Mesenchymal stem cell (in vitro differentiated cells and primary cell): Measurements from ENCODE around the gene ULK4.

Source experiments
- DNase-seq: peaks from one replicate; pipeline ENCODE4 v3.0.0-alpha.2; 2013
- H2AFZ ChIP-seq: one replicate; pipeline ENCODE4 v1.6.1; 2013; ENCODE audit warnings: low read depth, mild to moderate bottlenecking, control low read depth, inconsistent platforms, low read length, moderate library complexity
- H2AK5ac ChIP-seq: 2 replicates; pipeline ENCODE4 v1.6.1; 2013; ENCODE audit warnings: low read length, moderate library complexity, mild to moderate bottlenecking, inconsistent platforms; ENCODE audit not compliant: severe bottlenecking
- H2BK120ac ChIP-seq: one replicate; pipeline ENCODE4 v1.6.1; 2013; ENCODE audit warnings: low read depth, mild to moderate bottlenecking, inconsistent platforms, low read length, moderate library complexity
- H2BK12ac ChIP-seq, 2 experiments: one replicate each; pipeline ENCODE4 v1.6.1; 2013; ENCODE audit warnings: inconsistent platforms in 2 of 2, low read length in 2 of 2, mild to moderate bottlenecking in 2 of 2, moderate library complexity in 2 of 2, control low read depth in 1 of 2
- H2BK15ac ChIP-seq: one replicate; pipeline ENCODE4 v1.6.1; 2013; ENCODE audit warnings: mild to moderate bottlenecking, low read depth, inconsistent platforms; ENCODE audit not compliant: poor library complexity, severe bottlenecking
- H2BK5ac ChIP-seq: 2 replicates; pipeline ENCODE4 v1.6.1; 2013; ENCODE audit warnings: low read depth, mild to moderate bottlenecking, low read length, control low read depth, inconsistent platforms; ENCODE audit not compliant: poor library complexity, severe bottlenecking
- H3K14ac ChIP-seq, 2 experiments: one replicate each; pipeline ENCODE4 v1.6.1; 2013; ENCODE audit warnings: inconsistent platforms in 2 of 2, low read length in 2 of 2, control low read depth in 1 of 2, mild to moderate bottlenecking in 1 of 2, moderate library complexity in 1 of 2
- H3K18ac ChIP-seq, 2 experiments: one replicate each; pipeline ENCODE4 v1.6.1; 2013; ENCODE audit warnings: inconsistent platforms in 2 of 2, low read length in 2 of 2, control low read depth in 1 of 2, low read depth in 1 of 2, mild to moderate bottlenecking in 1 of 2
- H3K23ac ChIP-seq, 2 experiments: one replicate each; pipeline ENCODE4 v1.6.1; 2013; ENCODE audit warnings: inconsistent platforms in 2 of 2, low read length in 2 of 2, mild to moderate bottlenecking in 2 of 2, moderate library complexity in 2 of 2, control low read depth in 1 of 2
- H3K27ac ChIP-seq: 2 replicates; pipeline ENCODE4 v1.5.1; 2013; ENCODE audit warnings: mild to moderate bottlenecking, moderate library complexity, low read length, control low read depth, inconsistent platforms; ENCODE audit not compliant: poor library complexity, severe bottlenecking
- H3K27me3 ChIP-seq, 2 experiments: 2 replicates each; pipeline versions ENCODE4 v1.6.1 to v1.7.0; 2013; ENCODE audit warnings: low read length in 2 of 2, mild to moderate bottlenecking in 2 of 2, moderate library complexity in 2 of 2, control low read depth in 1 of 2, inconsistent platforms in 1 of 2; ENCODE audit not compliant: control insufficient read depth in 1 of 2, insufficient read depth in 1 of 2
- H3K36me3 ChIP-seq, 2 experiments: 2 replicates each; pipeline versions ENCODE4 v1.6.1 to v1.7.0; 2013; ENCODE audit warnings: low read length in 2 of 2, control low read depth in 1 of 2, inconsistent platforms in 1 of 2, low read depth in 1 of 2, mild to moderate bottlenecking in 1 of 2; ENCODE audit not compliant: insufficient read depth in 2 of 2, control insufficient read depth in 1 of 2
- H3K4ac ChIP-seq, 2 experiments: one replicate each; pipeline ENCODE4 v1.6.1; 2013; ENCODE audit warnings: inconsistent platforms in 2 of 2, low read length in 2 of 2, mild to moderate bottlenecking in 2 of 2, moderate library complexity in 2 of 2, control low read depth in 1 of 2, low read depth in 1 of 2
- H3K4me1 ChIP-seq: 2 replicates; pipeline ENCODE4 v1.6.1; 2013; ENCODE audit warnings: low read depth, low read length, control low read depth; ENCODE audit not compliant: control insufficient read depth, insufficient read depth
- H3K4me2 ChIP-seq: 2 replicates; pipeline ENCODE4 v1.6.1; 2013; ENCODE audit warnings: low read length, mild to moderate bottlenecking, inconsistent platforms; ENCODE audit not compliant: poor library complexity, severe bottlenecking
- H3K4me3 ChIP-seq, 2 experiments: 2 replicates each; pipeline versions ENCODE4 v1.5.1 to v1.7.0; 2013; ENCODE audit warnings: low read length in 2 of 2, mild to moderate bottlenecking in 2 of 2, control low read depth in 1 of 2, low read depth in 1 of 2; ENCODE audit not compliant: insufficient read depth in 1 of 2
- H3K79me1 ChIP-seq: replicated peaks from 2 replicates; pipeline ENCODE4 v1.6.1; 2013; ENCODE audit warnings: mild to moderate bottlenecking, control low read depth, low read length, inconsistent platforms; ENCODE audit not compliant: poor library complexity, severe bottlenecking
- H3K9ac ChIP-seq: 2 replicates; pipeline ENCODE4 v1.7.0; 2013; ENCODE audit warnings: mild to moderate bottlenecking, low read length, moderate library complexity
- H3K9me3 ChIP-seq: 2 replicates; pipeline ENCODE4 v1.7.0; 2013; ENCODE audit warnings: mild to moderate bottlenecking, low read length; ENCODE audit not compliant: control insufficient read depth
- H4K8ac ChIP-seq: one replicate; pipeline ENCODE4 v1.6.1; 2013; ENCODE audit warnings: inconsistent platforms, mild to moderate bottlenecking, low read length, moderate library complexity
- H4K91ac ChIP-seq: one replicate; pipeline ENCODE4 v1.6.1; 2013; ENCODE audit warnings: mild to moderate bottlenecking, low read length, inconsistent platforms
- WGBS: methylation state at CpG from one replicate; pipeline ENCODE4 v1.1.7; 2013; ENCODE audit warnings: mixed read lengths; 5-methylcytosine and 5-hydroxymethylcytosine counted together

The ULK4 gene

DNA sequence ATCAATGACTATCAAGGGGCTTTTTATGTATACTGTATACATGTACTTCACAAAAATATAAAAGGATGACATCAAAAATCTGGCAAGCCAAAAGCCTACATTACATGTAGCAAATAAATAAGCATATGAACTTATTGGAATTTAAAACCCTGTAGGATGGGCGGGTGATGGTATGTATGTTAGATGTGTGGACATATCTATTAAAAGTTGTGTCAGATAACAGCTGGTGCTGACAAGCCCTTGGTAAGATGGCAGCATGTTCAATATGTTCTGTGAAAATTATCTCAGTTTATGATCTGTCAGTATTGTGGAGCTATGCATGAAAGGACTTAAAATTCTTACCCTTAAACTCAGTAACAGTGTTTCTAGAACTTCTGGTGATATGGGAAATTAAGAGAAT lies 742.5 kb downstream of the ULK4 start:
- Histone ChIP-seq H2AK5ac (no peak overlapping the region), H3K9ac (no peak overlapping the region), H3K18ac (no peak overlapping the region), H3K36me3 (peaks cover 0 to 4% of the 10 kb centered on the region in 2 experiments), H2AFZ (no peak overlapping the region), H3K23ac (no peak overlapping the region), H3K79me1 (no peaks in the 10 kb centered on the region), H3K4me3 (no peak overlapping the region), H4K91ac (no peak overlapping the region), H2BK15ac (no peak overlapping the region), H3K4me1 (peaks cover 8% of the 10 kb centered on the region), H3K4me2 (no peak overlapping the region), H4K8ac (no peak overlapping the region), H3K27me3 (no peaks in the 10 kb centered on the region), H2BK5ac (no peak overlapping the region), H3K9me3 (no peaks in the 10 kb centered on the region), H3K14ac (no peak overlapping the region), H2BK12ac (no peak overlapping the region), H3K27ac (no peak overlapping the region), H3K4ac (no peak overlapping the region), H2BK120ac (no peak overlapping the region)
- WGBS = 97% methylated on average over 1 of the region's 1 CpG
- no peak for DNase-seq

DNA sequence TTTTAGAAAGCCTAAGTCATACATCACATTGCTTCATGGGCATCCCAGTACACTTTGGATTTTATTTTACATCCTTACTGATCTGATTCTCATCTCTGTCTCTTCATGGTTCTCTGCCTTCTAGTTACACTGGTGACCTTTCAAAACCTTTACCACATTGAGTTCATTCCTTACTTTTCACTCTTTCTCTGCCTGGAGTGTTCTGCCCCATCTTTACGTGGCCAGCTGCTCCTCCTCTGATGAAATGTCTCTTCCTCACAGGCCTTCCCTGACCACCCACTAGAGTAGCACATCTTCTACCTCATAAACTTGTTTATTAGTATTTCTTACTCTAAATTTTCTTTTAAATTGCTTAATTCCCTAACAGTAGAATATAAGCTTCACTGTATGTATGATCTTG lies 744.9 kb downstream of the ULK4 start:
- no peak overlapping the region for H4K8ac ChIP-seq
- H3K9ac ChIP-seq = no peak overlapping the region
- H3K4me3 ChIP-seq = no peak overlapping the region
- no peak overlapping the region for H3K4me2 ChIP-seq
- H3K18ac ChIP-seq = no peak overlapping the region
- H3K27me3 ChIP-seq = no peaks in the 10 kb centered on the region
- peak; percentile 43 for DNase-seq
- no peak overlapping the region for H3K4ac ChIP-seq
- no peak overlapping the region for H2AFZ ChIP-seq
- H2BK12ac ChIP-seq = no peak overlapping the region
- H3K14ac ChIP-seq = no peak overlapping the region
- no peak overlapping the region for H4K91ac ChIP-seq
- H3K79me1 ChIP-seq = no peaks in the 10 kb centered on the region
- no peaks in the 10 kb centered on the region for H3K9me3 ChIP-seq
- H2AK5ac ChIP-seq = no peak overlapping the region
- WGBS = 33% methylated on average over 1 of the region's 1 CpG
- no peak overlapping the region for H2BK120ac ChIP-seq
- peaks cover 4% of the 10 kb centered on the region for H3K4me1 ChIP-seq
- peak overlapping the region; percentile 47 for H3K27ac ChIP-seq
- H2BK15ac ChIP-seq = no peak overlapping the region
- no peak overlapping the region for H3K23ac ChIP-seq
- no peak overlapping the region for H2BK5ac ChIP-seq
- peaks cover 0 to 3% of the 10 kb centered on the region in 2 experiments for H3K36me3 ChIP-seq

DNA sequence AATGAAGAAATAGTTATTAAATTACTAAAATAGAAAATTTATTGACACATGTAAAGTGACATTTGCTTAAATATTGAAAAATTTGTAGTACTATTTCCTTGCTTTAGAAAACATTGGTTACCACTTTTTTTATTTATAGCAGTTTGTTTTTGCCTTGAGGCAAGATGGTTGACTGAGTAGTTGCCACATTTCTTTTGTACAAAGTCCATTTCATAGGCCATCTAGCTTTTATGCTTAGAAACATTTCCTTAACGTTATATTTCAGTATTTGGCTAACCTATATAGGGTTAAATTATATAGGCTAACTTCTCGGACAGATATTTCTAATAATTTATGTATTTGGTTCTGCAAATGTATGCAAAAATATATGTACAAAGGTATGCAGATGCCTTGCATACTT lies 745.5 kb downstream of the ULK4 start:
- H4K91ac ChIP-seq = no peak overlapping the region
- no peak overlapping the region for H3K23ac ChIP-seq
- no peak overlapping the region for H3K27ac ChIP-seq
- H2BK12ac ChIP-seq = no peak overlapping the region
- peaks cover 3% of the 10 kb centered on the region for H3K4me1 ChIP-seq
- H3K4me3 ChIP-seq = no peak overlapping the region
- no peak overlapping the region for H2BK15ac ChIP-seq
- H3K9ac ChIP-seq = no peak overlapping the region
- no peak overlapping the region for H3K4me2 ChIP-seq
- no peak overlapping the region for H4K8ac ChIP-seq
- no peak for DNase-seq
- no peak overlapping the region for H2BK120ac ChIP-seq
- H2AK5ac ChIP-seq = no peak overlapping the region
- no peak overlapping the region for H2AFZ ChIP-seq
- H3K27me3 ChIP-seq = no peaks in the 10 kb centered on the region
- H3K79me1 ChIP-seq = no peaks in the 10 kb centered on the region
- no peak overlapping the region for H3K18ac ChIP-seq
- no peak overlapping the region for H3K4ac ChIP-seq
- no peak overlapping the region for H3K14ac ChIP-seq
- WGBS = no CpG with 5 or more reads among the region's 2 CpGs
- no peak overlapping the region for H2BK5ac ChIP-seq
- peaks cover 0 to 3% of the 10 kb centered on the region in 2 experiments for H3K36me3 ChIP-seq
- H3K9me3 ChIP-seq = no peaks in the 10 kb centered on the region

DNA sequence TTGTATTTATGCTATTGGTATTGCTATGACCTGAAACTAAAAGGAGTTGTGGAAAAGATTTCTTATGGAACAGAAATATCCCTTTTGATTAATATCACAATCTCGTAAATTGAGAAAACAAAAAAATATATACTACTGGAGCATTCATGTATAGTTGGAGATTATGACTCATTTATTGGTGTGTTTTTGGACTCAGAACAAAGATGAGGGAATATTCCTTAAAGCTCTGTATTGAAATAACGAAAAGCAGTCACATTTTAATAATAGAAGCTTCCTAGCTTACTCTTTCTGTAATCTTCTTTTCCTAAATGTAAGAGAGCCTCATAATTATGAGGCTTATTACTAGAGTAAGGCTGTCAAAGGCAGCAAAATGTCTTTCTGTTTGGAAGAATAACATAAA lies 748.3 kb downstream of the ULK4 start:
- Histone ChIP-seq H2BK120ac (no peak overlapping the region), H3K18ac (no peak overlapping the region), H3K14ac (no peak overlapping the region), H2BK5ac (no peak overlapping the region), H3K27ac (no peak overlapping the region), H2BK12ac (no peak overlapping the region), H3K4ac (no peak overlapping the region), H2AFZ (no peak overlapping the region), H3K27me3 (no peaks in the 10 kb centered on the region), H2AK5ac (no peak overlapping the region), H3K9me3 (no peaks in the 10 kb centered on the region), H4K8ac (no peak overlapping the region), H3K9ac (no peak overlapping the region), H2BK15ac (no peak overlapping the region), H3K4me1 (peaks cover 3% of the 10 kb centered on the region), H3K23ac (no peak overlapping the region), H3K36me3 (peaks cover 0 to 3% of the 10 kb centered on the region in 2 experiments), H3K4me2 (no peak overlapping the region), H4K91ac (no peak overlapping the region), H3K4me3 (no peak overlapping the region), H3K79me1 (no peaks in the 10 kb centered on the region)
- DNase-seq = no peak
- no CpG with 5 or more reads among the region's 2 CpGs for WGBS
